ENCODE data around the gene PDCD1LG2. TPM values are rescaled to one million over a fixed set of nuclear protein-coding genes. Genes with fewer than 3 reads are reported as not detected.

PDCD1LG2 gene
- total RNA-seq, 4 donors from 2014 or later = 2.5 to 4.2 (median 2.9) TPM

- no peak overlapping the region for H3K4me3 ChIP-seq
- WGBS = 90% methylated on average over 2 of the region's 2 CpGs
These were observed 53.1 kb downstream of the PDCD1LG2 start for GRCh38 chr9:5563417-5563815.

GRCh38 chr9:5563886-5564285 lies 53.6 kb downstream of the PDCD1LG2 start:
- H3K27ac ChIP-seq (replicated peaks in 1 of 4) = no peak overlapping the region
- intact Hi-C loops (cut with DNase I) = no loop called here
- DNase-seq (ENCODE audit: extremely low spot score) = no peak

More at GRCh38 chr9:5563417-5563815, 53.1 kb downstream of the PDCD1LG2 start:
- intact Hi-C loops (cut with DNase I) = no loop called here
- Histone ChIP-seq H3K27me3 (no peaks in the 10 kb centered on the region), H3K9me3 (no peaks in the 10 kb centered on the region), H3K36me3 (no peaks in the 10 kb centered on the region), H3K27ac (replicated peaks in 1 of 4) (no peak overlapping the region), H3K4me1 (peaks cover under 1 to 6% (median 4%) of the 10 kb centered on the region in 4 donors)
- TF ChIP-seq POLR2AphosphoS5 (IDR thresholded peaks at IDR 0.05) (no peak), POLR2A (IDR thresholded peaks at IDR 0.05; ENCODE audit: low read depth) (no peak), CTCF (IDR thresholded peaks at IDR 0.05) (no peak), EP300 (IDR thresholded peaks at IDR 0.05) (no peak)
- DNase-seq (ENCODE audit: extremely low spot score) = no peak

GRCh38 chr9:5566054-5566618 lies 55.8 kb downstream of the PDCD1LG2 start:
- DNase-seq (ENCODE audit: extremely low spot score) = no peak
- TF ChIP-seq POLR2AphosphoS5 (IDR thresholded peaks at IDR 0.05) = no peak
- no peak for TF ChIP-seq EP300 (IDR thresholded peaks at IDR 0.05)
- TF ChIP-seq POLR2A (IDR thresholded peaks at IDR 0.05; ENCODE audit: low read depth) = no peak
- TF ChIP-seq CTCF (IDR thresholded peaks at IDR 0.05) = no peak
- no peaks in the 10 kb centered on the region for H3K36me3 ChIP-seq
- WGBS = 91% methylated on average over 6 of the region's 6 CpGs
- no peak overlapping the region for H3K27ac ChIP-seq (replicated peaks in 1 of 4)
- no peaks in the 10 kb centered on the region for H3K9me3 ChIP-seq
- no peak overlapping the region for H3K4me3 ChIP-seq
- H3K4me1 ChIP-seq = peaks cover 0 to 3% (median 0%) of the 10 kb centered on the region in 4 donors
- H3K27me3 ChIP-seq = no peaks in the 10 kb centered on the region
- intact Hi-C loops (cut with DNase I) = no loop called here

More at GRCh38 chr9:5563886-5564285, 53.6 kb downstream of the PDCD1LG2 start:
- no peaks in the 10 kb centered on the region for H3K9me3 ChIP-seq
- no peaks in the 10 kb centered on the region for H3K27me3 ChIP-seq
- H3K4me1 ChIP-seq = peaks cover 0 to 3% (median under 1%) of the 10 kb centered on the region in 4 donors
- TF ChIP-seq EP300 (IDR thresholded peaks at IDR 0.05) (no peak), CTCF (IDR thresholded peaks at IDR 0.05) (no peak), POLR2A (IDR thresholded peaks at IDR 0.05; ENCODE audit: low read depth) (no peak), POLR2AphosphoS5 (IDR thresholded peaks at IDR 0.05) (no peak)
- H3K4me3 ChIP-seq = no peak overlapping the region
- H3K36me3 ChIP-seq = no peaks in the 10 kb centered on the region

GRCh38 chr9:5568868-5569267 lies 58.5 kb downstream of the PDCD1LG2 start:
- no peak overlapping the region for H3K27ac ChIP-seq (replicated peaks in 1 of 4)
- no peak overlapping the region for H3K4me3 ChIP-seq
- DNase-seq (ENCODE audit: extremely low spot score) = no peak
- H3K36me3 ChIP-seq = no peaks in the 10 kb centered on the region
- TF ChIP-seq POLR2AphosphoS5 (IDR thresholded peaks at IDR 0.05) (no peak), CTCF (IDR thresholded peaks at IDR 0.05) (no peak), POLR2A (IDR thresholded peaks at IDR 0.05; ENCODE audit: low read depth) (no peak), EP300 (IDR thresholded peaks at IDR 0.05) (no peak)
- 82% methylated on average over 2 of the region's 2 CpGs for WGBS
- H3K4me1 ChIP-seq = no peaks in the 10 kb centered on the region
- no peaks in the 10 kb centered on the region for H3K27me3 ChIP-seq
- intact Hi-C loops (cut with DNase I) = no loop called here
- H3K9me3 ChIP-seq = no peaks in the 10 kb centered on the region

GRCh38 chr9:5569409-5569808 lies 59.1 kb downstream of the PDCD1LG2 start:
- Histone ChIP-seq H3K4me3 (no peak overlapping the region), H3K9me3 (no peaks in the 10 kb centered on the region), H3K4me1 (no peaks in the 10 kb centered on the region), H3K27me3 (no peaks in the 10 kb centered on the region), H3K36me3 (no peaks in the 10 kb centered on the region), H3K27ac (replicated peaks in 1 of 4) (no peak overlapping the region)
- intact Hi-C loops (cut with DNase I) = no loop called here
- DNase-seq (ENCODE audit: extremely low spot score) = no peak
- no peak for TF ChIP-seq POLR2AphosphoS5 (IDR thresholded peaks at IDR 0.05)
- TF ChIP-seq EP300 (IDR thresholded peaks at IDR 0.05) = no peak
- TF ChIP-seq CTCF (IDR thresholded peaks at IDR 0.05) = no peak
- no peak for TF ChIP-seq POLR2A (IDR thresholded peaks at IDR 0.05; ENCODE audit: low read depth)

All from esophagus muscularis mucosa (tissue), 4 donors.